IgD-negative memory B cell (primary cell): ENCODE results near the gene RAX2. TPM values are rescaled to one million over a fixed set of nuclear protein-coding genes. Genes with fewer than 3 reads are reported as not detected.
"Not testable (repeated sequence)": the region's sequence is repeated elsewhere in the genome, so short reads cannot be mapped to it uniquely, and the experiment has no call there.

Experiments
- H3K27ac Mint-ChIP-seq, 3 donors: one replicate each; pipeline ENCODE4 v1.8.0; 2020 to 2022; ENCODE audit warnings: mild to moderate bottlenecking in 3 of 3, mixed read lengths in 3 of 3, moderate library complexity in 1 of 3
- H3K27me3 Mint-ChIP-seq: one replicate; pipeline ENCODE4 v1.8.0; 2021; ENCODE audit warnings: mixed read lengths
- H3K36me3 Mint-ChIP-seq: one replicate; pipeline ENCODE4 v1.8.0; 2020; ENCODE audit warnings: mild to moderate bottlenecking, mixed read lengths
- H3K4me1 Mint-ChIP-seq, 3 donors: one replicate each; pipeline ENCODE4 v1.8.0; 2020 to 2022; ENCODE audit warnings: mixed read lengths in 3 of 3, mild to moderate bottlenecking in 1 of 3
- H3K4me3 Mint-ChIP-seq, 4 donors: one replicate each; pipeline ENCODE4 v1.8.0; 2020 to 2022; ENCODE audit warnings: mild to moderate bottlenecking in 4 of 4, mixed read lengths in 4 of 4, moderate library complexity in 3 of 4
- H3K9me3 Mint-ChIP-seq, 3 donors: one replicate each; pipeline ENCODE4 v1.8.0; 2020 to 2021; ENCODE audit warnings: mixed read lengths in 3 of 3, mild to moderate bottlenecking in 1 of 3
- polyA plus RNA-seq: library from polyadenylated mRNA; unstranded; fragments of 300-500 nt; fragmentation: Illumina TruSeq; gene quantifications from one replicate; pipeline ENCODE4 v1.2.3, GENCODE V29; 2021

Gene RAX2
- polyA plus RNA-seq, 1 donor from 2014 or later: not detected

- Mint-ChIP-seq H3K4me3 (no peak overlapping the region), H3K36me3 (no peaks in the 10 kb centered on the region), H3K27ac (peak overlapping the region in 1 of 3 donors; percentile 35), H3K27me3 (no peaks in the 10 kb centered on the region), H3K9me3 (peaks cover 0 to 4% (median 2%) of the 10 kb centered on the region in 3 donors), H3K4me1 (peaks cover 0 to 7% (median 0%) of the 10 kb centered on the region in 3 donors)
Measured at GRCh38 chr19:3776479-3777040, 4.5 kb upstream of the RAX2 start.

GRCh38 chr19:3775831-3776230 lies 3.8 kb upstream of the RAX2 start:
- Mint-ChIP-seq H3K9me3 (no peaks in the 10 kb centered on the region), H3K4me1 (peaks cover 0 to 5% (median 0%) of the 10 kb centered on the region in 3 donors), H3K27ac (no peak overlapping the region), H3K27me3 (no peaks in the 10 kb centered on the region), H3K4me3 (no peak overlapping the region), H3K36me3 (no peaks in the 10 kb centered on the region)

- H3K4me3 Mint-ChIP-seq: no peak overlapping the region
- peaks cover 0 to 5% (median 0%) of the 10 kb centered on the region in 3 donors for H3K4me1 Mint-ChIP-seq
Measured at GRCh38 chr19:3775374-3775711, 3.3 kb upstream of the RAX2 start.

GRCh38 chr19:3774621-3775373 lies 2.8 kb upstream of the RAX2 start:
- Mint-ChIP-seq H3K4me3 (no peak overlapping the region), H3K27me3 (no peaks in the 10 kb centered on the region), H3K36me3 (no peaks in the 10 kb centered on the region), H3K27ac (no peak overlapping the region), H3K4me1 (peaks cover 0 to 5% (median 0%) of the 10 kb centered on the region in 3 donors), H3K9me3 (no peaks in the 10 kb centered on the region)

More at GRCh38 chr19:3775374-3775711, 3.3 kb upstream of the RAX2 start:
- Mint-ChIP-seq H3K27ac (no peak overlapping the region), H3K27me3 (no peaks in the 10 kb centered on the region), H3K9me3 (no peaks in the 10 kb centered on the region), H3K36me3 (no peaks in the 10 kb centered on the region)

- Mint-ChIP-seq H3K36me3 (peaks cover under 1% of the 10 kb centered on the region), H3K4me3 (peak overlapping the region in 1 of 4 donors; percentile 58), H3K9me3 (no peaks in the 10 kb centered on the region), H3K27me3 (no peaks in the 10 kb centered on the region), H3K4me1 (peaks cover 0 to 5% (median 0%) of the 10 kb centered on the region in 3 donors), H3K27ac (peak overlapping the region in 1 of 3 donors; percentile 18)
Measured at GRCh38 chr19:3773814-3774515, 1.9 kb upstream of the RAX2 start.

- no peaks in the 10 kb centered on the region for H3K27me3 Mint-ChIP-seq
- peaks cover 3% of the 10 kb centered on the region for H3K36me3 Mint-ChIP-seq
- H3K4me1 Mint-ChIP-seq: peaks cover 0 to 10% (median 3%) of the 10 kb centered on the region in 3 donors
- peak overlapping the region in 2 of 3 donors; percentile 64 to 65 for H3K27ac Mint-ChIP-seq
- no peaks in the 10 kb centered on the region for H3K9me3 Mint-ChIP-seq
- peak overlapping the region in 1 of 4 donors; percentile 46 for H3K4me3 Mint-ChIP-seq
Measured at GRCh38 chr19:3771000-3771905, 775 bp downstream of the RAX2 start.

- H3K4me3 Mint-ChIP-seq: no peak overlapping the region
- no peaks in the 10 kb centered on the region for H3K27me3 Mint-ChIP-seq
- H3K27ac Mint-ChIP-seq: peak overlapping the region in 1 of 3 donors; percentile 7
- peaks cover 0 to 10% (median 3%) of the 10 kb centered on the region in 3 donors for H3K4me1 Mint-ChIP-seq
- H3K36me3 Mint-ChIP-seq: peaks cover 3% of the 10 kb centered on the region
- H3K9me3 Mint-ChIP-seq: no peaks in the 10 kb centered on the region
Measured at GRCh38 chr19:3770136-3770999, 1.7 kb downstream of the RAX2 start.

- Mint-ChIP-seq H3K36me3 (peaks cover 3% of the 10 kb centered on the region), H3K9me3 (no peaks in the 10 kb centered on the region), H3K4me1 (peaks cover 0 to 9% (median 3%) of the 10 kb centered on the region in 3 donors), H3K27ac (no peak overlapping the region), H3K27me3 (no peaks in the 10 kb centered on the region), H3K4me3 (no peak overlapping the region)
Measured at GRCh38 chr19:3769494-3769893, 2.5 kb downstream of the RAX2 start.

GRCh38 chr19:3768748-3769099 lies 3.3 kb downstream of the RAX2 start:
- no peaks in the 10 kb centered on the region for H3K9me3 Mint-ChIP-seq
- no peak overlapping the region for H3K4me3 Mint-ChIP-seq
- H3K27me3 Mint-ChIP-seq: no peaks in the 10 kb centered on the region
- no peak overlapping the region for H3K27ac Mint-ChIP-seq
- peaks cover 3% of the 10 kb centered on the region for H3K36me3 Mint-ChIP-seq
- peaks cover 0 to 6% (median 3%) of the 10 kb centered on the region in 3 donors for H3K4me1 Mint-ChIP-seq

- Mint-ChIP-seq H3K36me3 (peaks cover 3% of the 10 kb centered on the region), H3K27ac (no peak overlapping the region), H3K27me3 (no peaks in the 10 kb centered on the region), H3K4me1 (peaks cover 0 to 7% (median 5%) of the 10 kb centered on the region in 3 donors), H3K4me3 (peak overlapping the region in 1 of 4 donors; percentile 23), H3K9me3 (no peaks in the 10 kb centered on the region)
Measured at GRCh38 chr19:3768015-3768747, 3.8 kb downstream of the RAX2 start.

- H3K9me3 Mint-ChIP-seq: no peaks in the 10 kb centered on the region
- peaks cover 9 to 15% (median 9%) of the 10 kb centered on the region in 3 donors for H3K4me1 Mint-ChIP-seq
- no peak overlapping the region for H3K4me3 Mint-ChIP-seq
- H3K36me3 Mint-ChIP-seq: peaks cover 6% of the 10 kb centered on the region
- peaks cover 2% of the 10 kb centered on the region for H3K27me3 Mint-ChIP-seq
- peak overlapping the region in 1 of 3 donors; percentile 73 for H3K27ac Mint-ChIP-seq
Measured at GRCh38 chr19:3767050-3767449, 5.0 kb downstream of the RAX2 start.

GRCh38 chr19:3766520-3766919 lies 5.5 kb downstream of the RAX2 start:
- Mint-ChIP-seq H3K36me3 (peaks cover 6% of the 10 kb centered on the region), H3K4me3 (peak overlapping the region in 1 of 4 donors; percentile 49), H3K4me1 (peaks cover 14 to 20% (median 14%) of the 10 kb centered on the region in 3 donors), H3K9me3 (no peaks in the 10 kb centered on the region), H3K27me3 (peaks cover 2% of the 10 kb centered on the region), H3K27ac (peak overlapping the region in 1 of 3 donors; percentile 73)

- not testable (repeated sequence) for H3K4me3 Mint-ChIP-seq
Measured at GRCh38 chr19:3765757-3766156, 6.3 kb downstream of the RAX2 start.

More at GRCh38 chr19:3765757-3766156, 6.3 kb downstream of the RAX2 start:
- H3K4me1 Mint-ChIP-seq: peaks cover 17 to 22% (median 20%) of the 10 kb centered on the region in 3 donors
- not testable (repeated sequence) for H3K27me3 Mint-ChIP-seq, H3K9me3 Mint-ChIP-seq, H3K36me3 Mint-ChIP-seq, H3K27ac Mint-ChIP-seq
